ENCODE measurements around the gene FAM168B.

Gene FAM168B

GRCh38 chr2:131016826-131017741, 76.2 kb downstream of the FAM168B start:
- peak overlapping the region; percentile 59 for H3K27ac ChIP-seq
- TF ChIP-seq CTCF (conservative IDR thresholded peaks at IDR 0.05) = no peak

DNA sequence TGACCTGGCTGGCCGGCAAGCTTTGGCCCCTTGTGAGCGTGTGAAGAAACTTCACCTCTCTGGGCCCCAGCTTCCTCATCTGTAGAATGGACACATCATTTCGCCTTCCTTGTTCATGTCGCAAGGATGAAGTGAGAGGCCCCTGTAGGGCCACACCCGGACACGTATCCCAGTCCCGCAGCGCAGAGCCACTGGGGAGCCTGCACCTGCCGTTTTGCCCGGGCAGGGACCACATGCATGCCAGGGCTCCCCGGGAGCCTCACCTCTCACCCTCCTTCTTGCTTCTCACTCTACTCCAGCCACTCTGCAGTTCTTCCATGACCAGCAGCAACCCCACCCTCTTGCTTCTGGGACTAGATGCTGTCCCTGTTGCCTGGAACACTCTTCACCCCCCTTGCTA, 77.5 kb downstream of the FAM168B start:
- no peak for TF ChIP-seq CTCF (conservative IDR thresholded peaks at IDR 0.05)
- peak overlapping the region; percentile 59; the same call in 1 of the 2 replicates for H3K27ac ChIP-seq

GRCh38 chr2:131014141-131014540, 79.1 kb downstream of the FAM168B start:
- no peak for TF ChIP-seq CTCF (conservative IDR thresholded peaks at IDR 0.05)
- H3K27ac ChIP-seq = no peak overlapping the region

- H3K27ac ChIP-seq = no peak overlapping the region
- TF ChIP-seq CTCF (conservative IDR thresholded peaks at IDR 0.05) = no peak
Observed at GRCh38 chr2:131011486-131011885, 81.8 kb downstream of the FAM168B start.

- H3K27ac ChIP-seq = no peak overlapping the region
Observed at GRCh38 chr2:131010566-131010965, 82.7 kb downstream of the FAM168B start.

DNA sequence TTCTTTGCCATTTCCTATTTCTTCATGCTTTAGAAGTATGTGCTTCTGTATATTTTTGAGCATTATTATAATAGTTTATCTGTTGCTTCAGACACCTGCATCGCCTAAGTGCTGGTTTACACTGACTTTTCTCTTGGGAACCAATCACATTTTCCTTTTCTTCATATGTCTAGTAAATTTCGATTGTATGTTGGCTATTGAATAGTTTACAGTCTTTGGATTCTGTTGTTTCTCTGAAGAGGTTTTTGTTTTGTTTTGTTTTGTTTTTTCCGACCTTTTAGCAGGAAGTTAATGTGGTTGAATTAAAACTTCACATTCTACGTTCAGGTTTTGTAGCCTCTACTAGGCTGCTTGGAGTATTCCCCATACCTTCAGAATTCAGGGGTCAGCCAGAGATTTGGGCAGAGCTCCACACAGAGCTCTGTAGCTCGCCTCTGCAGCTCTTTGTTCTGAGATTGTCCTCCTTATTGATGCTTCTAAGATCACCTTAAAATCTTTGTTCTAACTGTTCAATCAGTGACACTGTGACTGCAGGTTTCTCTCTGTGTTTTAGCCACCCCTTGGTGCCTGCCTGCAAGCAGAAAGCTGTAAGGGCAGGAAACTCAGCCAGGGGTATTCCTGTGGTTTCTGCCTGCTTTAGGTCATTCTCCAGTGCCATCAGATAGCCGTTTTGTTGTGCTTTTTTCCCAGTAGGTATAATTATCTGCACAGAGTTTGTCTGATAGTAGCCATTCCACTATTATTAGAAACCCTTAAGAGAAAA, 83.4 kb downstream of the FAM168B start:
- TF ChIP-seq CTCF (conservative IDR thresholded peaks at IDR 0.05) = no peak
- no peak overlapping the region for H3K27ac ChIP-seq

More at GRCh38 chr2:131010566-131010965, 82.7 kb downstream of the FAM168B start:
- no peak for TF ChIP-seq CTCF (conservative IDR thresholded peaks at IDR 0.05)

DNA sequence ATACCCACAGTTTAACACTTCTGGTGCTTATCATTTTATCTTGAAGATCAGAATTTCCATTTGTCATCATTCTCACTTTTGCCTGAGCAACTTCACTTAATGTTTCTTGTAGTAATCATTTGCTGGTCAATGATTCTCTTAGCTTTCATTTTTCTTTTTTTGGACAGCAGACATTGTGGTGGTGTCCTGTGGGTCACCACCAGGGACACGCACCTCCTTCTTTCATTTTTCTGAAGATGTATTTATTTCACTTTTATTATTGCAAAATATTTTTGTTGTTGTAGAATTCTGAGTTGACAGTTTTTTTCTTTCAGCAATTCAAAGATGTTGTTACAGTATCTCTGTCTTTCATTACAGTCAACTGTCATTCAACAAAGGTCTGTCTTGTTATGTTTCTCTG, 84.3 kb downstream of the FAM168B start:
- no peak for TF ChIP-seq CTCF (conservative IDR thresholded peaks at IDR 0.05)
- H3K27ac ChIP-seq = no peak overlapping the region

All from VCaP (cell line).